ENCODE data around the gene TFF2. TPM values are rescaled to one million over a fixed set of nuclear protein-coding genes. Genes with fewer than 3 reads are reported as not detected.

TFF2 gene
- total and polyA plus RNA-seq, 2 of the 4 experiments (the other 2 are of a cell fraction), result not detected

DNA sequence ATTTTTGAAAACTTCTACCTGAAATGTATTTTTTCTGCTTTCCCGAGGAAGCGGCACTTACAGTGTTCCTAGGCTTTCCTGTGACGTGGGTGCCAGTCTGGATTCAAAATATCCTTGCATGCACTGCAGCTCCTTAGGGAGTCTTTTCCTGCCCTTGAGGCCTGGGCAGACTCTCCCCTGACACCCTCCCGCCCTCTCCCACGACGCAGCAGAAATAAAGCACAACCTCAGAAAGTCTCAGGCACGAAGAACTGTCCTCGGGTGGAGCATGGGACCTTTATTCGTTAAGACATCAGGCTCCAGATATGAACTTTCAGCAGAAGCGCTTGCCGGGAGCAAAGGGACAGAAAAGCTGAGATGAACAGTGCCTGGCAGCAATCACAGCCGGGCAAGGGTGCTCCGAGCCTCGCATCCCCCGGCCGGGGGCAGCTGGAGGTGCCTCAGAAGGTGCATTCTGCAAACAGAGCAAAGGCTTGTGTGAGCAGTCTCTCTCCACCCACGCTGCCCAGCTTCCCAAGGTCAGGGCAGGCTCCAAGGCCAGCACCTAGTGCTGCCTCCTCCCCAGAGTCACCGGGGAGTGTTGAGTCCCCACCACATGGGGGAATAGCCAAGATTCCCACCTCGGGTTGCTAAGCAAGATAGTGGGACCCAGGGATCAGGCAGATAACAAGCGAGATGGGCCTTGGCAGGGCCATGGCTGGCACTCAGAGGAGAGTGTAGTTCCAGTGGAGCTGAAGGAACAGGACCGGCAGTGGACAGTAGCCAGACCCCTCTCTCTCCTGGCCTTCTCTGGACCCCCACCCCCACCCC, 38.8 kb downstream of the TFF2 start (continued):
- no peak for TF ChIP-seq RCOR1 (IDR thresholded peaks at IDR 0.05; ENCODE audit: insufficient replicate concordance, low read length)

DNA sequence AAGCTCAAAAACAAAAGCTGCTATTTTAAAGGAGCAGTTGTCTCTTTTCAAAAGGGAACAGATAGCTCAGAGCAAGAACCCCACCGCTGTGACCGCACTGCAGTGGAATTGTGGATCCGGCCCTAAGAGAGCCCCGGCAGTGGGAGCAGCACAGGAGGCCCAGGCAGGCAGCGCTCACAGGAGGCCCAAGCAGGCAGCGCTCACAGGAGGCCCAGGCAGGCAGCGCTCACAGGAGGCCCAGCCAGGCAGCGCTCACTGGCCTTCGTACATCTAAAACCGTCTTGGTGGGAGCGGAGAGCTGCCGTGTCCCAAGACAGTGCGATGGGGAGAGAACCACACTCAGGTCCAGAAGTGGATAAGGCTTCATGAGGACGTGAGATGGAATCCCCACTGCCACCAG, 39.6 kb downstream of the TFF2 start:
- Histone ChIP-seq H4K5ac (ENCODE audit: low read depth, low read length) (no peak overlapping the region), H3K27me3 (ENCODE audit: control insufficient read depth, insufficient read depth, low read length) (peaks cover 73% of the 10 kb centered on the region; the same call in 1 of the 2 replicates), H3K4me2 (ENCODE audit: low read depth, low read length) (no peak overlapping the region), H2AFZ (replicated peaks; ENCODE audit: low read length, poor library complexity) (no peak overlapping the region), H3K23ac (ENCODE audit: low read depth, low read length) (no peak overlapping the region), H3K9me3 (ENCODE audit: control insufficient read depth, insufficient read depth, low read length) (no peaks in the 10 kb centered on the region), H4K91ac (ENCODE audit: insufficient read depth, low read depth, low read length) (no peak overlapping the region), H3K27ac (ENCODE audit: insufficient read depth, low read length) (no peak overlapping the region), H3K18ac (ENCODE audit: low read depth, low read length) (no peak overlapping the region), H3K4me1 (ENCODE audit: control insufficient read depth, insufficient read depth, low read length) (no peaks in the 10 kb centered on the region; the same call in 1 of the 2 replicates), H2AK5ac (ENCODE audit: low read depth, low read length) (no peak overlapping the region), H2BK120ac (ENCODE audit: low read depth, low read length) (no peak overlapping the region), H3K56ac (ENCODE audit: extremely low read depth, insufficient read depth, low read length) (no peak overlapping the region), H2BK20ac (ENCODE audit: low read depth, low read length) (no peak overlapping the region), H4K20me1 (ENCODE audit: insufficient read depth, low read length) (no peaks in the 10 kb centered on the region), H3K4ac (ENCODE audit: low read depth, low read length) (no peak overlapping the region), H3K4me3 (ENCODE audit: insufficient read depth, low read depth, low read length) (no peak overlapping the region), H3K79me1 (ENCODE audit: low read depth in 1 of 2, low read length in 2 of 2) (no peaks in the 10 kb centered on the region), H3K14ac (replicated peaks; ENCODE audit: low read depth, low read length) (no peak overlapping the region), H2AK9ac (replicated peaks; ENCODE audit: low read depth, low read length, poor library complexity) (no peak overlapping the region), H4K8ac (ENCODE audit: low read depth in 2 of 2, low read length in 2 of 2) (no peak overlapping the region), H3K36me3 (ENCODE audit: control insufficient read depth, insufficient read depth, low read length) (no peaks in the 10 kb centered on the region), H3K9me1 (ENCODE audit: insufficient read depth, low read length) (no peaks in the 10 kb centered on the region; the same call in 1 of the 2 replicates), H3K9ac (ENCODE audit: low read depth, low read length) (no peak overlapping the region), H2BK5ac (ENCODE audit: low read depth, low read length, poor library complexity, severe bottlenecking) (no peak overlapping the region), H2BK15ac (ENCODE audit: low read depth, low read length) (no peak overlapping the region)
- in situ Hi-C loops (cut with MboI; ENCODE audit: low sequenced_read_pairs), result no loop called here
- no peak for ATAC-seq (ENCODE audit: low read depth)
- WGBS, 2 experiments (ENCODE audit: extremely low coverage in 2 of 2, insufficient read length in 1 of 2), result 100% methylated on average over 4 of the region's 14 CpGs; no CpG with 5 or more reads in 1 of the 2 experiments
- dilution Hi-C loops (cut with HindIII; ENCODE audit: low sequenced_read_pairs, unreplicated experiment), result no loop called here
- intact Hi-C loops (cut with micrococcal nuclease), result no loop called here
- POLR2A ChIA-PET (ENCODE audit: unreplicated experiment), result no interaction called here
- BruUV-seq (replicated peaks), result no TSS peak
- no peak for DNase-seq
- CTCF ChIA-PET, result interaction anchor here (1.9 kb wide), 1 partner anchor 15 kb away, joined by 4 read pairs; no protein-coding TSS in a partner anchor
- no peak for TF ChIP-seq FOS (IDR thresholded peaks at IDR 0.05; ENCODE audit: low read depth, low read length)
- no peak for TF ChIP-seq POLR2A (IDR thresholded peaks at IDR 0.05; ENCODE audit: low read depth, low read length)
- TF ChIP-seq, protein P1, sequence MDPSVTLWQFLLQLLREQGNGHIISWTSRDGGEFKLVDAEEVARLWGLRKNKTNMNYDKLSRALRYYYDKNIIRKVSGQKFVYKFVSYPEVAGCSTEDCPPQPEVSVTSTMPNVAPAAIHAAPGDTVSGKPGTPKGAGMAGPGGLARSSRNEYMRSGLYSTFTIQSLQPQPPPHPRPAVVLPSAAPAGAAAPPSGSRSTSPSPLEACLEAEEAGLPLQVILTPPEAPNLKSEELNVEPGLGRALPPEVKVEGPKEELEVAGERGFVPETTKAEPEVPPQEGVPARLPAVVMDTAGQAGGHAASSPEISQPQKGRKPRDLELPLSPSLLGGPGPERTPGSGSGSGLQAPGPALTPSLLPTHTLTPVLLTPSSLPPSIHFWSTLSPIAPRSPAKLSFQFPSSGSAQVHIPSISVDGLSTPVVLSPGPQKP (IDR thresholded peaks at IDR 0.05; ENCODE audit: borderline replicate concordance, low read depth, low read length), result no peak
- TF ChIP-seq, protein P2, sequence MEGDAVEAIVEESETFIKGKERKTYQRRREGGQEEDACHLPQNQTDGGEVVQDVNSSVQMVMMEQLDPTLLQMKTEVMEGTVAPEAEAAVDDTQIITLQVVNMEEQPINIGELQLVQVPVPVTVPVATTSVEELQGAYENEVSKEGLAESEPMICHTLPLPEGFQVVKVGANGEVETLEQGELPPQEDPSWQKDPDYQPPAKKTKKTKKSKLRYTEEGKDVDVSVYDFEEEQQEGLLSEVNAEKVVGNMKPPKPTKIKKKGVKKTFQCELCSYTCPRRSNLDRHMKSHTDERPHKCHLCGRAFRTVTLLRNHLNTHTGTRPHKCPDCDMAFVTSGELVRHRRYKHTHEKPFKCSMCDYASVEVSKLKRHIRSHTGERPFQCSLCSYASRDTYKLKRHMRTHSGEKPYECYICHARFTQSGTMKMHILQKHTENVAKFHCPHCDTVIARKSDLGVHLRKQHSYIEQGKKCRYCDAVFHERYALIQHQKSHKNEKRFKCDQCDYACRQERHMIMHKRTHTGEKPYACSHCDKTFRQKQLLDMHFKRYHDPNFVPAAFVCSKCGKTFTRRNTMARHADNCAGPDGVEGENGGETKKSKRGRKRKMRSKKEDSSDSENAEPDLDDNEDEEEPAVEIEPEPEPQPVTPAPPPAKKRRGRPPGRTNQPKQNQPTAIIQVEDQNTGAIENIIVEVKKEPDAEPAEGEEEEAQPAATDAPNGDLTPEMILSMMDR (conservative IDR thresholded peaks at IDR 0.05; ENCODE audit: low read depth, low read length), result no peak
- no peak for TF ChIP-seq RCOR1 (IDR thresholded peaks at IDR 0.05; ENCODE audit: insufficient replicate concordance, low read length)
- TF ChIP-seq, protein P3, sequence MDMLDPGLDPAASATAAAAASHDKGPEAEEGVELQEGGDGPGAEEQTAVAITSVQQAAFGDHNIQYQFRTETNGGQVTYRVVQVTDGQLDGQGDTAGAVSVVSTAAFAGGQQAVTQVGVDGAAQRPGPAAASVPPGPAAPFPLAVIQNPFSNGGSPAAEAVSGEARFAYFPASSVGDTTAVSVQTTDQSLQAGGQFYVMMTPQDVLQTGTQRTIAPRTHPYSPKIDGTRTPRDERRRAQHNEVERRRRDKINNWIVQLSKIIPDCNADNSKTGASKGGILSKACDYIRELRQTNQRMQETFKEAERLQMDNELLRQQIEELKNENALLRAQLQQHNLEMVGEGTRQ (IDR thresholded peaks at IDR 0.05; ENCODE audit: low read depth, low read length), result no peak
- TF ChIP-seq RFX5 (IDR thresholded peaks at IDR 0.05; ENCODE audit: low read depth, low read length), result no peak
- no peak for TF ChIP-seq CHD1 (IDR thresholded peaks at IDR 0.05; ENCODE audit: low read depth, low read length)
- no peak for TF ChIP-seq BHLHE40 (IDR thresholded peaks at IDR 0.05; ENCODE audit: low read depth, low read length)
- no peak for TF ChIP-seq CEBPB (IDR thresholded peaks at IDR 0.05; ENCODE audit: low read depth, low read length)
- no peak for TF ChIP-seq SMC3 (IDR thresholded peaks at IDR 0.05; ENCODE audit: low read depth, low read length)
- no peak for TF ChIP-seq MAFK (IDR thresholded peaks at IDR 0.05; ENCODE audit: low read depth, low read length)
- no peak for TF ChIP-seq RAD21 (IDR thresholded peaks at IDR 0.05; ENCODE audit: low read length)
